Activated naive CD4-positive, alpha-beta T cell treated with anti-CD3 and anti-CD28 coated beads, Interleukin-2, amount 50 U/mL, for 24 hours (primary cell): Measurements from ENCODE around the gene USP28.
A peak's percentile ranks its signal among the peaks of the same experiment; 100 is the strongest.
"Not testable (repeated sequence)": the region's sequence is repeated elsewhere in the genome, so short reads cannot be mapped to it uniquely, and the experiment has no call there.

Experiments
- H3K27ac Mint-ChIP-seq: one replicate; pipeline ENCODE4 v1.8.0; 2021; ENCODE audit warnings: mild to moderate bottlenecking, mixed read lengths
- H3K27me3 Mint-ChIP-seq: one replicate; pipeline ENCODE4 v1.8.0; 2021; ENCODE audit warnings: mixed read lengths
- H3K36me3 Mint-ChIP-seq: one replicate; pipeline ENCODE4 v1.8.0; 2021; ENCODE audit warnings: mixed read lengths
- H3K4me1 Mint-ChIP-seq: one replicate; pipeline ENCODE4 v1.8.0; 2021; ENCODE audit warnings: mixed read lengths
- H3K4me3 Mint-ChIP-seq: one replicate; pipeline ENCODE4 v1.8.0; 2021; ENCODE audit warnings: mild to moderate bottlenecking, mixed read lengths
- H3K9me3 Mint-ChIP-seq: one replicate; pipeline ENCODE4 v1.8.0; 2021; ENCODE audit warnings: mixed read lengths

The USP28 gene

GRCh38 chr11:113778111-113778910, 97.1 kb downstream of the USP28 start:
- peaks cover 2% of the 10 kb centered on the region for H3K27me3 Mint-ChIP-seq
- H3K4me3 Mint-ChIP-seq: no peak overlapping the region
- no peak overlapping the region for H3K27ac Mint-ChIP-seq

GRCh38 chr11:113774174-113774503, 101.2 kb downstream of the USP28 start:
- Mint-ChIP-seq H3K36me3 (no peaks in the 10 kb centered on the region), H3K27ac (peak overlapping the region; percentile 96), H3K9me3 (no peaks in the 10 kb centered on the region), H3K27me3 (no peaks in the 10 kb centered on the region), H3K4me1 (peaks cover 24% of the 10 kb centered on the region), H3K4me3 (peak overlapping the region; percentile 99)

More at GRCh38 chr11:113778111-113778910, 97.1 kb downstream of the USP28 start:
- H3K9me3 Mint-ChIP-seq: no peaks in the 10 kb centered on the region
- peaks cover 7% of the 10 kb centered on the region for H3K4me1 Mint-ChIP-seq
- no peaks in the 10 kb centered on the region for H3K36me3 Mint-ChIP-seq

- peak within 1 kb of the TSS; percentile 96 for H3K27ac Mint-ChIP-seq
- peaks cover 2% of the 10 kb centered on the region for H3K36me3 Mint-ChIP-seq
- H3K9me3 Mint-ChIP-seq: no peaks in the 10 kb centered on the region
- peak within 1 kb of the TSS; percentile 99 for H3K4me3 Mint-ChIP-seq
- H3K4me1 Mint-ChIP-seq: peaks cover 29% of the 10 kb centered on the region
- H3K27me3 Mint-ChIP-seq: no peaks in the 10 kb centered on the region
Observed at GRCh38 chr11:113773416-113774173, 101.8 kb downstream of the USP28 start, which contains the start of gene ZW10. ZW10 (minus strand) TSS chr11:113773692; CDS start chr11:113773666, 26 bp downstream.

GRCh38 chr11:113773092-113773415, 102.3 kb downstream of the USP28 start:
- no peaks in the 10 kb centered on the region for H3K9me3 Mint-ChIP-seq
- H3K36me3 Mint-ChIP-seq: peaks cover 3% of the 10 kb centered on the region
- H3K27me3 Mint-ChIP-seq: no peaks in the 10 kb centered on the region
- H3K27ac Mint-ChIP-seq: peak overlapping the region; percentile 96
- H3K4me1 Mint-ChIP-seq: peaks cover 31% of the 10 kb centered on the region
- peak overlapping the region; percentile 99 for H3K4me3 Mint-ChIP-seq

GRCh38 chr11:113771964-113772363, 103.4 kb downstream of the USP28 start:
- Mint-ChIP-seq H3K4me3 (peak overlapping the region; percentile 99), H3K4me1 (peaks cover 41% of the 10 kb centered on the region), H3K36me3 (peaks cover 13% of the 10 kb centered on the region), H3K27ac (no peak overlapping the region), H3K9me3 (no peaks in the 10 kb centered on the region), H3K27me3 (no peaks in the 10 kb centered on the region)

GRCh38 chr11:113764527-113765219, 110.7 kb downstream of the USP28 start:
- peaks cover 26% of the 10 kb centered on the region for H3K36me3 Mint-ChIP-seq
- no peak overlapping the region for H3K4me3 Mint-ChIP-seq
- peak overlapping the region; percentile 11 for H3K27ac Mint-ChIP-seq
- H3K9me3 Mint-ChIP-seq: no peaks in the 10 kb centered on the region
- no peaks in the 10 kb centered on the region for H3K27me3 Mint-ChIP-seq
- H3K4me1 Mint-ChIP-seq: peaks cover 34% of the 10 kb centered on the region

GRCh38 chr11:113763040-113763439, 112.3 kb downstream of the USP28 start:
- Mint-ChIP-seq H3K36me3 (peaks cover 26% of the 10 kb centered on the region), H3K4me1 (peaks cover 22% of the 10 kb centered on the region)
- H3K27me3 Mint-ChIP-seq, H3K4me3 Mint-ChIP-seq, H3K27ac Mint-ChIP-seq, H3K9me3 Mint-ChIP-seq: not testable (repeated sequence)

- Mint-ChIP-seq H3K4me3 (no peak overlapping the region), H3K27ac (no peak overlapping the region), H3K4me1 (peaks cover 10% of the 10 kb centered on the region), H3K9me3 (no peaks in the 10 kb centered on the region), H3K36me3 (peaks cover 25% of the 10 kb centered on the region), H3K27me3 (no peaks in the 10 kb centered on the region)
Observed at GRCh38 chr11:113760241-113760640, 115.1 kb downstream of the USP28 start.

- H3K27me3 Mint-ChIP-seq: no peaks in the 10 kb centered on the region
- no peaks in the 10 kb centered on the region for H3K9me3 Mint-ChIP-seq
- no peaks in the 10 kb centered on the region for H3K4me1 Mint-ChIP-seq
- H3K4me3 Mint-ChIP-seq: no peak overlapping the region
- H3K27ac Mint-ChIP-seq: no peak overlapping the region
- peaks cover 18% of the 10 kb centered on the region for H3K36me3 Mint-ChIP-seq
Observed at GRCh38 chr11:113752932-113753331, 122.4 kb downstream of the USP28 start.
